Measurements from ENCODE around the gene IFT88. TPM values are rescaled to one million over a fixed set of nuclear protein-coding genes. Genes with fewer than 3 reads are reported as not detected.

The IFT88 gene
- total RNA-seq, 1 experiment from 2014 or later = 7.5 TPM

DNA sequence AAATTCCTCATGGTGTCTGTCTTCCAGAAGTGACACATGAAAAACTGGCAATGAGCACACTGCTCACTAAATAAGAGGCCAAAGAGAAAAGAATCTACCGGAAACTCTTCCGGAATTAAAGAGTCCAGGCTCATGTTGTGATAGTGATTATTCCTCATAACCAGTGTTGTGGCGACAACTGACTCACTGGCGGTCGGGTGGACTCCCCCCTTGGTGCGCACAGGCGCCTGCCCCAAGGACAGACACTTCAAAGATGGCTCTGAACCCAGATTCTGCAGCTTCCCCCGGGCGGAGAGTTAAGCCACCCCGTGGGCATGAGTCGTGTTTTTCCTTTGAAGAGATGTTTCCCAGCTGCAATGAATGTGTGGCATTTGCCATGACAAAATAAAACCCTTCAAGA is 146.8 kb downstream of the IFT88 start:
- no peaks in the 10 kb centered on the region for H3K36me3 ChIP-seq
- no peaks in the 10 kb centered on the region for H3K27me3 ChIP-seq (replicated peaks)
- peak; percentile 53 to 67 for DNase-seq (ENCODE audit: low read depth in 1 of 2, low spot score in 2 of 2)
- no peaks in the 10 kb centered on the region for H3K9me3 ChIP-seq (replicated peaks)
- H3K27ac ChIP-seq = peak overlapping the region; percentile 27
- no peak overlapping the region for H3K4me3 ChIP-seq
- H3K4me1 ChIP-seq (replicated peaks) = peaks cover 37% of the 10 kb centered on the region

- Histone ChIP-seq H3K27me3 (replicated peaks) (no peaks in the 10 kb centered on the region), H3K4me3 (no peak overlapping the region), H3K4me1 (replicated peaks) (peaks cover 34% of the 10 kb centered on the region), H3K36me3 (no peaks in the 10 kb centered on the region), H3K9me3 (replicated peaks) (no peaks in the 10 kb centered on the region), H3K27ac (peak overlapping the region; percentile 27)
- peak in 1 of 2 experiments; percentile 49 for DNase-seq (ENCODE audit: low read depth in 1 of 2, low spot score in 2 of 2)
Measured at GRCh38 chr13:20714161-20714560, 147.2 kb downstream of the IFT88 start.

DNA sequence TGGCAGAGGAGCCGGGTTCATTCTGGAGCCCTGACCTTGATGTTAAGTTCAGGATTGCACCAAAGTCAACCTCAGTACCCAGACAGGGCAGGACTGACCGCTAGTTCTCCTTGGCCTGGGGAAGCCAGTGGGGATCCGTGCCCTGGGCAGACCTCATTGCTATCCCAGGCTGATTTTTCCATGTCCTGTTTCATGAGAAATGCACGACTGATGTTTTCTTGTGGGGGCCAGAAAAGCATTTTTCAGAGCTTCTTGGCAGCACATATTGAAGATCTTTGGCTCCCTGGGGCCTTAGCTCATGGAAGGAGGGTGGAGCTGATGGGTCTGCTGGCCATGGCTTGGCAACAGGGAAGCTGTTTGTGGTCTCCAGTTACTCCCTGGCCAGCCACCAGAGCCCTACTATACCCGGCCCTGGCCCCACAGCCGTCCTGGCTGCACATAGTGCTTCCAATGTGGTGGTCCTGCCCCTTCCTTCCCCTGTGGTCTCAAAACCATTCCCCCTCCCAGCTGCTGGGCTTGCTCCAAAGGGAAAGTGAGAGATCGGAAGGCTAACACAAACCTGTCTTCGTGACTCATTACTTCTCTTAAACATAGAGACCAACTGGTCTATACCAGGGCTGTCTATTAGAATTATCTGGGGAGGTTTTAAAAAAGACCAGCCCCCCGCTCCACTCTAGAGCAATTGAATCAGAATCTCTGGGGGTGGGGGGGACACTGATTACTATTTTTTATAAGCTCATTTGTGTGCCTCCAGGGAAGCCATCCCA is 147.8 kb downstream of the IFT88 start:
- no peaks in the 10 kb centered on the region for H3K36me3 ChIP-seq
- H3K4me1 ChIP-seq (replicated peaks) = peaks cover 28% of the 10 kb centered on the region
- no peaks in the 10 kb centered on the region for H3K27me3 ChIP-seq (replicated peaks)
- peak overlapping the region; percentile 27; the same call in 1 of the 2 replicates for H3K27ac ChIP-seq
- no peaks in the 10 kb centered on the region for H3K9me3 ChIP-seq (replicated peaks)
- no peak for DNase-seq (ENCODE audit: low read depth in 1 of 2, low spot score in 2 of 2)
- no peak overlapping the region for H3K4me3 ChIP-seq

GRCh38 chr13:20715330-20715712 is 148.4 kb downstream of the IFT88 start:
- Histone ChIP-seq H3K36me3 (no peaks in the 10 kb centered on the region), H3K9me3 (replicated peaks) (no peaks in the 10 kb centered on the region), H3K27ac (no peak overlapping the region), H3K4me1 (replicated peaks) (peaks cover 26% of the 10 kb centered on the region), H3K27me3 (replicated peaks) (no peaks in the 10 kb centered on the region), H3K4me3 (no peak overlapping the region)
- DNase-seq (ENCODE audit: low read depth in 1 of 2, low spot score in 2 of 2) = no peak

- no peaks in the 10 kb centered on the region for H3K27me3 ChIP-seq (replicated peaks)
- DNase-seq (ENCODE audit: low read depth in 1 of 2, low spot score in 2 of 2) = no peak
- H3K9me3 ChIP-seq (replicated peaks) = no peaks in the 10 kb centered on the region
- H3K27ac ChIP-seq = no peak overlapping the region
- no peak overlapping the region for H3K4me3 ChIP-seq
- peaks cover 26% of the 10 kb centered on the region for H3K4me1 ChIP-seq (replicated peaks)
- H3K36me3 ChIP-seq = no peaks in the 10 kb centered on the region
Measured at GRCh38 chr13:20716951-20717350, 150.0 kb downstream of the IFT88 start.

- Histone ChIP-seq H3K9me3 (replicated peaks) (no peaks in the 10 kb centered on the region), H3K27me3 (replicated peaks) (no peaks in the 10 kb centered on the region), H3K4me3 (no peak overlapping the region), H3K27ac (no peak overlapping the region), H3K4me1 (replicated peaks) (peaks cover 24% of the 10 kb centered on the region), H3K36me3 (no peaks in the 10 kb centered on the region)
- no peak for DNase-seq (ENCODE audit: low read depth in 1 of 2, low spot score in 2 of 2)
Measured at GRCh38 chr13:20717581-20718542, 150.9 kb downstream of the IFT88 start.

DNA sequence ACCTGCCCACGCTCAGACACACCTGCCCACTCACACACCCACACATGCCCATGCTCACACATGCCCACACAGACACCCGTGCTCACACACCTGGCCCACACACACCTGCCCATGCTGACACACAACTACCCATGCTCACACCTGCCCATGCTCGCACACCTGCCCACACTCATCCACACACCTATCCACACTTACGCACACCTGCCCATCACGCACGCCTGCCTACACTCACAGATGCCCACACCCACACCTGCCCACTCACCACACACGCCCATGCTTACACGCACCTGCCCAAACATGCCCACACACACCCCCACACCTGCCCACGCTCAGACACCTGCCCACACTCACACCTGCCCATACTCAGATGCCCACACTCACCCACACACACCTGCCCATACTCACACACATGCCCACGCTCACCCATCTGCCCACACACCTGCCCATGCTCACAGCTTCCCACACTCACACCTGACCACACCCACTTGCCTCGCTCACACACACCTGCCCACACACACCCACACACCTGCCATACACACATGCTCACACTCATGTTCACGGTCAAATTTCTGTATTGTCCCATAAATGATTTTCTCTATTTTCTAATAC is 152.1 kb downstream of the IFT88 start:
- peaks cover 12% of the 10 kb centered on the region for H3K4me1 ChIP-seq (replicated peaks)
- no peak overlapping the region for H3K27ac ChIP-seq
- H3K4me3 ChIP-seq = no peak overlapping the region
- H3K27me3 ChIP-seq (replicated peaks) = no peaks in the 10 kb centered on the region
- H3K9me3 ChIP-seq (replicated peaks) = no peaks in the 10 kb centered on the region
- no peaks in the 10 kb centered on the region for H3K36me3 ChIP-seq
- DNase-seq (ENCODE audit: low read depth in 1 of 2, low spot score in 2 of 2) = no peak

GRCh38 chr13:20719783-20720182 is 152.8 kb downstream of the IFT88 start:
- no peaks in the 10 kb centered on the region for H3K27me3 ChIP-seq (replicated peaks)
- H3K4me1 ChIP-seq (replicated peaks) = peaks cover 5% of the 10 kb centered on the region
- no peaks in the 10 kb centered on the region for H3K36me3 ChIP-seq
- no peaks in the 10 kb centered on the region for H3K9me3 ChIP-seq (replicated peaks)
- no peak overlapping the region for H3K27ac ChIP-seq
- H3K4me3 ChIP-seq = no peak overlapping the region
- no peak for DNase-seq (ENCODE audit: low read depth in 1 of 2, low spot score in 2 of 2)

DNA sequence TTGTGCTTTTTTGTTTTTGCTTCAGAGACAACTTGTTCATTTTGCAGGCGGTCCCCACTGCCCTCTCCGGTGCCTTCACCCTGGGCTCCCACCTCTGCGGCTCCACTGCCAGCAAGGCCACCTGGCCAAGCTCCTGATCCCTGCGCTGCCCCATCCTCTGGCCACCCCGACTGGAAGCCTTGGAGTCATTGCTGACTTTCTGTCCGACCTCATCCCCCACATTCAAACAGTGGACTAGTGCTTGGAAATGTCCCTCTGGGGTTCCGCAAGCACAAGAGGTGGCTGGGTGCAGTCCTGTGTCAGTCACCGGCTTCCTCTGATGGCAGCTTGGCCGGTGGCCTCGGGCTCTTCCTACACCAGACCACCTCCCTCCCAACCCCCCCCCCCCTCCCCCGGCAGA is 153.5 kb downstream of the IFT88 start:
- no peak for DNase-seq (ENCODE audit: low read depth in 1 of 2, low spot score in 2 of 2)
- Histone ChIP-seq H3K4me1 (replicated peaks) (no peaks in the 10 kb centered on the region), H3K4me3 (no peak overlapping the region)

DNA sequence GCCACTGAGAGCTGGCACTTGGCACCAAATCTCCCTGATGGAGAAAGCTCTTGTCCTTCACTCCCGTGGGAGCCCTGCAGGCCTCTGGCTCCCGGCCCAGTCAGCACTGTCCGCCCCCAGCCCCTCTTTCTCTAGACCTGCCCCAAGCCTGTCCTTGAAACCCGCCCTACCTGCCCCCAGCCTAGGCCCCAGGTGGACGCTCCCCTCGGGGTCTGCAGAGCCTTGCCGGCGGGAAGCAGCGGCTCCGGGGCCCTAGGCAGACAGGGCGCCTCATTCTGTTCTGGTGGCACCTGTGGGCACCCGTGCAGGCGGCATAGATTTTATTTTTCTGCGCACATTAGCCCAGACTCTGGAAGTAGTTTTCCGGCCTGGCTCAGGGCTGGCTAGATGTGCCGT is 154.1 kb downstream of the IFT88 start:
- Histone ChIP-seq H3K27ac (no peak overlapping the region), H3K9me3 (replicated peaks) (no peaks in the 10 kb centered on the region)

More for the DNA sequence above, 153.5 kb downstream of the IFT88 start:
- Histone ChIP-seq H3K27me3 (replicated peaks) (no peaks in the 10 kb centered on the region), H3K36me3 (no peaks in the 10 kb centered on the region), H3K27ac (no peak overlapping the region), H3K9me3 (replicated peaks) (no peaks in the 10 kb centered on the region)

GRCh38 chr13:20721454-20722357 is 154.7 kb downstream of the IFT88 start:
- H3K27ac ChIP-seq = no peak overlapping the region
- H3K9me3 ChIP-seq (replicated peaks) = no peaks in the 10 kb centered on the region
- no peaks in the 10 kb centered on the region for H3K4me1 ChIP-seq (replicated peaks)
- H3K27me3 ChIP-seq (replicated peaks) = no peaks in the 10 kb centered on the region
- DNase-seq (ENCODE audit: low read depth in 1 of 2, low spot score in 2 of 2) = no peak
- H3K4me3 ChIP-seq = no peak overlapping the region
- H3K36me3 ChIP-seq = no peaks in the 10 kb centered on the region

More for the DNA sequence above, 154.1 kb downstream of the IFT88 start:
- Histone ChIP-seq H3K4me3 (no peak overlapping the region), H3K36me3 (no peaks in the 10 kb centered on the region), H3K4me1 (replicated peaks) (no peaks in the 10 kb centered on the region), H3K27me3 (replicated peaks) (no peaks in the 10 kb centered on the region)
- DNase-seq (ENCODE audit: low read depth in 1 of 2, low spot score in 2 of 2) = no peak

- Histone ChIP-seq H3K27me3 (replicated peaks) (no peaks in the 10 kb centered on the region), H3K36me3 (no peaks in the 10 kb centered on the region), H3K27ac (no peak overlapping the region), H3K9me3 (replicated peaks) (no peaks in the 10 kb centered on the region), H3K4me1 (replicated peaks) (no peaks in the 10 kb centered on the region), H3K4me3 (no peak overlapping the region)
- no peak for DNase-seq (ENCODE audit: low read depth in 1 of 2, low spot score in 2 of 2)
Measured at GRCh38 chr13:20727856-20728255, 160.9 kb downstream of the IFT88 start.
